Measurements from ENCODE around the gene TAF1C. TPM values are rescaled to one million over a fixed set of nuclear protein-coding genes. Genes with fewer than 3 reads are reported as not detected.

The TAF1C gene
- total and polyA plus RNA-seq, 9 of the 15 experiments (the other 6 are each of a cell fraction or from before 2014, with no cell fraction given): 1.5 to 74.8 (median 21.0) TPM

DNA sequence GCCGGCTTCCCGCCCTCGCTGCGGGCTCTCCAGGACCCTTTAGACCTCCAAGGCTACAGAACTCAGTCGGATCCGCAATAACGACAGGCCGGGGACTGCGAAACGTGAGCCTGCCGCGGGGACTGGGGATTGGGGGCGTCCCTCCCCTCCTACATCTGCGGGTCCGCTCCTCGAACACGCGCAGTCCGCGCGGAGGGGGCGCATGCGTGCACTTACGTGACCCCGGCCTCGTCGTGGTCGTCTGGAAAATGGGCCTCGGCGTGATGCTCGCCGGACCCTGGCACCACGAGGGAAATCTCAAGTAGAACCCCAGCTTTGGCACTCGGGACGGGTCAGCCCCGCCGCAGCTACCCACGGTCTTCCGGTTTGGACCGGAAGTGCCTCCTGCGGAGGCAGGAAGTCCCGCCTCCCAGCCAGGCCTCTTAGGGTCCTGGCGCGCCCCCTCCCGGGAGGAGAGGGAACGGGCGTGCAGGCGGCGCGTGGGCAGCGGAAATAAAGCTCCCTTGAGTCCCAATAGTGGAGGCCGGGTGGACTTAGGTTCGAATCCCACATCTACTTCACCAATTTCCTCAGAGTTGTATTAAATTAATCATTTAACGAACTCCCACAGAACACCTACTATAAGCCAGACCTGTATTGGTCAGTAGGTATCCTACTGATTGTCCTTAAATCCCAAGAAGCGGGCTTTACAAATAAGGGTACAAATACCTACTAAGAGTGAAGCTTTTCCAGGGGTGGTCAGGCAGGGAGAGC lies at the start of gene TAF1C (continued):
- TF ChIP-seq, protein P1, sequence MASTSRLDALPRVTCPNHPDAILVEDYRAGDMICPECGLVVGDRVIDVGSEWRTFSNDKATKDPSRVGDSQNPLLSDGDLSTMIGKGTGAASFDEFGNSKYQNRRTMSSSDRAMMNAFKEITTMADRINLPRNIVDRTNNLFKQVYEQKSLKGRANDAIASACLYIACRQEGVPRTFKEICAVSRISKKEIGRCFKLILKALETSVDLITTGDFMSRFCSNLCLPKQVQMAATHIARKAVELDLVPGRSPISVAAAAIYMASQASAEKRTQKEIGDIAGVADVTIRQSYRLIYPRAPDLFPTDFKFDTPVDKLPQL (IDR thresholded peaks at IDR 0.05; ENCODE audit: extremely low read depth, insufficient read length): no peak
- TF ChIP-seq ZSCAN32 (CRISPR knock-in tag; IDR thresholded peaks at IDR 0.05) (peak; percentile 3; the same call in 1 of the 2 replicates), HMGN3 (IDR thresholded peaks at IDR 0.05; ENCODE audit: borderline replicate concordance, extremely low read depth, insufficient read length, low read depth, low read length) (no peak), SMARCA5 (IDR thresholded peaks at IDR 0.05) (no peak), TAF9B (IDR thresholded peaks at IDR 0.05; ENCODE audit: partially characterized antibody) (no peak), ARNT (IDR thresholded peaks at IDR 0.05) (no peak), MIER1 (IDR thresholded peaks at IDR 0.05; ENCODE audit: low read depth) (no peak), FOXJ2 (tag; IDR thresholded peaks at IDR 0.05) (no peak), DIDO1 (tag; IDR thresholded peaks at IDR 0.05; ENCODE audit: low read depth) (peak; percentile 92; the same call in 1 of the 2 replicates)
- TF ChIP-seq, protein P2, sequence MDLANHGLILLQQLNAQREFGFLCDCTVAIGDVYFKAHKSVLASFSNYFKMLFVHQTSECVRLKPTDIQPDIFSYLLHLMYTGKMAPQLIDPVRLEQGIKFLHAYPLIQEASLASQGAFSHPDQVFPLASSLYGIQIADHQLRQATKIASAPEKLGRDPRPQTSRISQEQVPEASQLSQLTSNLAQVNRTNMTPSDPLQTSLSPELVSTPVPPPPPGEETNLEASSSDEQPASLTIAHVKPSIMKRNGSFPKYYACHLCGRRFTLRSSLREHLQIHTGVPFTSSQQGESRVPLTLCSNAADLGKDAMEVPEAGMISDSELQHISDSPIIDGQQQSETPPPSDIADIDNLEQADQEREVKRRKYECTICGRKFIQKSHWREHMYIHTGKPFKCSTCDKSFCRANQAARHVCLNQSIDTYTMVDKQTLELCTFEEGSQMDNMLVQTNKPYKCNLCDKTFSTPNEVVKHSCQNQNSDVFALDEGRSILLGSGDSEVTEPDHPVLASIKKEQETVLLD (IDR thresholded peaks at IDR 0.05): peak; percentile 13; the same call in 1 of the 2 replicates
- TF ChIP-seq, protein P3, sequence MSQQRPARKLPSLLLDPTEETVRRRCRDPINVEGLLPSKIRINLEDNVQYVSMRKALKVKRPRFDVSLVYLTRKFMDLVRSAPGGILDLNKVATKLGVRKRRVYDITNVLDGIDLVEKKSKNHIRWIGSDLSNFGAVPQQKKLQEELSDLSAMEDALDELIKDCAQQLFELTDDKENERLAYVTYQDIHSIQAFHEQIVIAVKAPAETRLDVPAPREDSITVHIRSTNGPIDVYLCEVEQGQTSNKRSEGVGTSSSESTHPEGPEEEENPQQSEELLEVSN (IDR thresholded peaks at IDR 0.05; ENCODE audit: borderline replicate concordance in 1 of 2, extremely low read depth in 1 of 2, insufficient read depth in 1 of 2, insufficient read length in 1 of 2, low read depth in 1 of 2, low read length in 1 of 2, poor library complexity in 1 of 2, severe bottlenecking in 1 of 2): peak; percentile 42 to 62
- TF ChIP-seq, protein P4, sequence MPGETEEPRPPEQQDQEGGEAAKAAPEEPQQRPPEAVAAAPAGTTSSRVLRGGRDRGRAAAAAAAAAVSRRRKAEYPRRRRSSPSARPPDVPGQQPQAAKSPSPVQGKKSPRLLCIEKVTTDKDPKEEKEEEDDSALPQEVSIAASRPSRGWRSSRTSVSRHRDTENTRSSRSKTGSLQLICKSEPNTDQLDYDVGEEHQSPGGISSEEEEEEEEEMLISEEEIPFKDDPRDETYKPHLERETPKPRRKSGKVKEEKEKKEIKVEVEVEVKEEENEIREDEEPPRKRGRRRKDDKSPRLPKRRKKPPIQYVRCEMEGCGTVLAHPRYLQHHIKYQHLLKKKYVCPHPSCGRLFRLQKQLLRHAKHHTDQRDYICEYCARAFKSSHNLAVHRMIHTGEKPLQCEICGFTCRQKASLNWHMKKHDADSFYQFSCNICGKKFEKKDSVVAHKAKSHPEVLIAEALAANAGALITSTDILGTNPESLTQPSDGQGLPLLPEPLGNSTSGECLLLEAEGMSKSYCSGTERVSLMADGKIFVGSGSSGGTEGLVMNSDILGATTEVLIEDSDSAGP (CRISPR knock-in tag; IDR thresholded peaks at IDR 0.05): no peak
- TF ChIP-seq, protein P5, sequence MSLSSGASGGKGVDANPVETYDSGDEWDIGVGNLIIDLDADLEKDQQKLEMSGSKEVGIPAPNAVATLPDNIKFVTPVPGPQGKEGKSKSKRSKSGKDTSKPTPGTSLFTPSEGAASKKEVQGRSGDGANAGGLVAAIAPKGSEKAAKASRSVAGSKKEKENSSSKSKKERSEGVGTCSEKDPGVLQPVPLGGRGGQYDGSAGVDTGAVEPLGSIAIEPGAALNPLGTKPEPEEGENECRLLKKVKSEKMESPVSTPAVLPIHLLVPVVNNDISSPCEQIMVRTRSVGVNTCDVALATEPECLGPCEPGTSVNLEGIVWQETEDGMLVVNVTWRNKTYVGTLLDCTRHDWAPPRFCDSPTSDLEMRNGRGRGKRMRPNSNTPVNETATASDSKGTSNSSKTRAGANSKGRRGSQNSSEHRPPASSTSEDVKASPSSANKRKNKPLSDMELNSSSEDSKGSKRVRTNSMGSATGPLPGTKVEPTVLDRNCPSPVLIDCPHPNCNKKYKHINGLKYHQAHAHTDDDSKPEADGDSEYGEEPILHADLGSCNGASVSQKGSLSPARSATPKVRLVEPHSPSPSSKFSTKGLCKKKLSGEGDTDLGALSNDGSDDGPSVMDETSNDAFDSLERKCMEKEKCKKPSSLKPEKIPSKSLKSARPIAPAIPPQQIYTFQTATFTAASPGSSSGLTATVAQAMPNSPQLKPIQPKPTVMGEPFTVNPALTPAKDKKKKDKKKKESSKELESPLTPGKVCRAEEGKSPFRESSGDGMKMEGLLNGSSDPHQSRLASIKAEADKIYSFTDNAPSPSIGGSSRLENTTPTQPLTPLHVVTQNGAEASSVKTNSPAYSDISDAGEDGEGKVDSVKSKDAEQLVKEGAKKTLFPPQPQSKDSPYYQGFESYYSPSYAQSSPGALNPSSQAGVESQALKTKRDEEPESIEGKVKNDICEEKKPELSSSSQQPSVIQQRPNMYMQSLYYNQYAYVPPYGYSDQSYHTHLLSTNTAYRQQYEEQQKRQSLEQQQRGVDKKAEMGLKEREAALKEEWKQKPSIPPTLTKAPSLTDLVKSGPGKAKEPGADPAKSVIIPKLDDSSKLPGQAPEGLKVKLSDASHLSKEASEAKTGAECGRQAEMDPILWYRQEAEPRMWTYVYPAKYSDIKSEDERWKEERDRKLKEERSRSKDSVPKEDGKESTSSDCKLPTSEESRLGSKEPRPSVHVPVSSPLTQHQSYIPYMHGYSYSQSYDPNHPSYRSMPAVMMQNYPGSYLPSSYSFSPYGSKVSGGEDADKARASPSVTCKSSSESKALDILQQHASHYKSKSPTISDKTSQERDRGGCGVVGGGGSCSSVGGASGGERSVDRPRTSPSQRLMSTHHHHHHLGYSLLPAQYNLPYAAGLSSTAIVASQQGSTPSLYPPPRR (CRISPR knock-in tag; IDR thresholded peaks at IDR 0.05; ENCODE audit: borderline replicate concordance): no peak
- TF ChIP-seq, protein P6, sequence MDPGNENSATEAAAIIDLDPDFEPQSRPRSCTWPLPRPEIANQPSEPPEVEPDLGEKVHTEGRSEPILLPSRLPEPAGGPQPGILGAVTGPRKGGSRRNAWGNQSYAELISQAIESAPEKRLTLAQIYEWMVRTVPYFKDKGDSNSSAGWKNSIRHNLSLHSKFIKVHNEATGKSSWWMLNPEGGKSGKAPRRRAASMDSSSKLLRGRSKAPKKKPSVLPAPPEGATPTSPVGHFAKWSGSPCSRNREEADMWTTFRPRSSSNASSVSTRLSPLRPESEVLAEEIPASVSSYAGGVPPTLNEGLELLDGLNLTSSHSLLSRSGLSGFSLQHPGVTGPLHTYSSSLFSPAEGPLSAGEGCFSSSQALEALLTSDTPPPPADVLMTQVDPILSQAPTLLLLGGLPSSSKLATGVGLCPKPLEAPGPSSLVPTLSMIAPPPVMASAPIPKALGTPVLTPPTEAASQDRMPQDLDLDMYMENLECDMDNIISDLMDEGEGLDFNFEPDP (CRISPR knock-in tag; IDR thresholded peaks at IDR 0.05): no peak
